NCI-H345 (cell line): ENCODE results near the gene DDX27.
A peak's percentile ranks its signal among the peaks of the same experiment; 100 is the strongest.

Experiments used
- DNase-seq: peaks from one replicate; lab custom pipeline; 2025; lab: John Stamatoyannopoulos, UW

DDX27 gene

GRCh38 chr20:49248879-49249665 lies 29.9 kb downstream of the DDX27 start:
- no peak for DNase-seq

DNA sequence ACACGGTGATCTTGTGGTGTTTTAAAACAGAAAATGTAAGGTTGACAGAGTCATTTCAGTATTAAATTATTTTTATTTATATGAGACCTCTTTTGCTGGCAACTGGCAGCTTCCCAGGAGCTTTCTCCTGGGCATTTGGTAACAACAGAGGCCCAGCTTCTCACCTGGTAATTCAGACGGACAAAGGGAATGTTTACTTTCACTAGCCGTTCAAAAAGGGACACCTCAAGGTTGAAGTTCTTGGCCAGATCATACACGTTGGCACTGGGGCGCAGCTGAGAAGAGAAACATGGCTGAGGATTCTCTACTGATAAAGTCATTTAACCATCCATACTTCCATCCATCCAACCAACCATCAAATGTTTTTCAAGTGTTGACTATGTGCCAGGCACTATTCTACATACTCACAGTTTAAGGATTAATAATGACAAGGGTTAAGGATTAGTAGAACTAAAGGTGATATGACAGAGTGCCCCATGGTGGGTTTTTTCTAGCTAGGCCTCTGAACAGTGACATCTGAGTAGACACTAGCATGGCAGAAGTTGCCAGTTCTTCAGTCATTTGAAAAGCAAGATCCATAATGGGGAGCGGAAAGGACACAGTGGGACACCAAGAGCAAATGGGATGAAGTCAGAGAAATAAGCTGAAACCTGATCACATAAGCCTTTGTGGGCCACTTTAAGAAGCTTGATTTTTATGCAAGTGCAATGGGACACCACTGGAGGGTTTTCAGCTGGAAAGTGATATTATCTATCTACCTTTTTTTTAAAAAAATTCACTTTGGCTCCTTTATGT lies 33.5 kb downstream of the DDX27 start:
- no peak for DNase-seq

DNA sequence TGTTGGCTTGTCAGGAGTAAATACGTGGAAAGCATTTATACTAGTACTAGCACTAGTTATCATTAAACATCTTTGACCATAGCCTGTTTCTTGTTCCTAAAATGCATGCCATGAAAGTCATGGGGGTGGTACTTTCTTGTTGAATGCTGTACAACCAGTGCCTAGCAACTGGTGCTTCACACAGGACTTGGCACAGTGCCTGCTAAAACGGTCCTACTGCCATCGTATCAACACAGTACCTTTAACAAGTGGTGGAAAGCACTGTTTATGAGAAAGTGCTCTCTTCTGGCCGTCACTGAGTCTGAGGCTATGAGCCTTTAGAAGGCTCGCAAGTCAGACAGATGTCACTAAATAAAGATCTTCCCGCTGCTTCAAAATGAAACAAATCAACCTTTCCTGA lies 37.0 kb downstream of the DDX27 start:
- no peak for DNase-seq

DNA sequence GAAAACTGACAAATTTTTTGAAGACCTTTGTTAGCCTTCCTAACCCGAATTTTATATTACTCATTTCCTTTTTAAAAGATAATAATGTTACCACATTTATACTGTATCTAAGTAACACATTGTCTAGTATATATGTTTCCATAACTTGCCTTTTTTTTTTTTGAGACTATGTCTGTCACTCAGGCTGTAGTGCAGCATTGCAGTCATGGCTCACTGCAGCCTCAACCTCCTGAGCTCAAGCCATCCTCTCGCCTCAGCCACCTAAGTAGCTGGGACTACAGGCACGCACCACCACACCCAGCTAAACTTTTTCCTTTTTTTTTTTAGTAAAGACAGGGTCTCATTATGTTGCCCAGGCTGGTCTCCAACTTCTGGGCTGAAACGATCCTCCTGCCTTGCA lies 40.1 kb downstream of the DDX27 start:
- DNase-seq: no peak

DNA sequence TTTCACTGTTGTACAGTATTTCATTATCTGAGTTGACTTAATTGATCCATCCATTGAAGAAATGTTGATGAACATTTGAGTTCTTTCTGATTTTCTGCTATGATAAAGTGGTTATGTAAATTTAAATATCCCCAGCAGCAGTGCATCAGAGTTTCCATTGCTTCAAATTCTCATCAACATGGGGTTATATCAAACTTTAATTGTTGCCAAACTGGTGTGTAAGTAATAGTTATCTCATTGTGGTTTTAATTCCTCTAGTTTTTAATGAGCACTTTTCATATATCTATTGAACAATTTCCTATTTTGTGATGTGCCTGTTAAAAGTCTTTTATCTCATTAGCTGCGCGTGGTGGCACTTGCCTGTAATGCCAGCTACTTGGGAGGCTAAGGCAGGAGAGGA lies 40.6 kb downstream of the DDX27 start:
- no peak for DNase-seq

DNA sequence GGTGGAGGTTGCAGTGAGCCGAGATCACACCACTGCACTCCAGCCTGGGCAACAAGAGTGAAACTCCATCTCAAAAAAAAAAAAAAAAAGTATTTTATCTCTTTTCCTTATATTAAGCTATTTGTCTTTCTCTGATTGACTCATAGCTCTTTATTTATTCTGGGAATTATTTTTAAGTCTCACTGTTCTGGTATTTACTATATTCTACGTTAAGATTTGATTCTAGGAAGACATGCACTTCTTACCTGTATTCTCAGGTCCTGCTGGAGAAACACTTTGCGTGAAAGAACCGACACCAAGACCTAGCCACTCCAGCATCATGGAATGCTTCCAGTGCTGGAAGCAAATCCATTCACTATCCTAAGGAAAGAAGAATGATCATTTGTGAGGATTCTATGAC lies 41.0 kb downstream of the DDX27 start:
- no peak for DNase-seq

DNA sequence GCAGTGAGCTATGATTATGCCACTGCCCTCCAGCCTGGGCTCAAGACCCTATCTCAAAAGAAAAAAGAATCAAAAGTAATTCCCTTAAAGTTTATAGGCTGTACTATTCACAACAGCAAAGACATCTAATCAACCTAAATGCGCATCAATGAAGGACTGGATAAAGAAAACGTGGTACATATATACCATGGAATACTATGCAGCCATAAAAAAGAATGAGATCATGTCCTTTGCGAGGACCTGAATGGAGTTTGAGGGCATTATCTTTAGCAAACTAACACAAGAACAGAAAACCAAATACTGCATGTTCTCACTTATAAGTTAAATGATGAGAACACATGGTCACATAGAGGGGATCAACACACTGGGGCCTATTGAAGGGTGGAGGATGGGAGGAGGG lies 42.0 kb downstream of the DDX27 start:
- DNase-seq: no peak

DNA sequence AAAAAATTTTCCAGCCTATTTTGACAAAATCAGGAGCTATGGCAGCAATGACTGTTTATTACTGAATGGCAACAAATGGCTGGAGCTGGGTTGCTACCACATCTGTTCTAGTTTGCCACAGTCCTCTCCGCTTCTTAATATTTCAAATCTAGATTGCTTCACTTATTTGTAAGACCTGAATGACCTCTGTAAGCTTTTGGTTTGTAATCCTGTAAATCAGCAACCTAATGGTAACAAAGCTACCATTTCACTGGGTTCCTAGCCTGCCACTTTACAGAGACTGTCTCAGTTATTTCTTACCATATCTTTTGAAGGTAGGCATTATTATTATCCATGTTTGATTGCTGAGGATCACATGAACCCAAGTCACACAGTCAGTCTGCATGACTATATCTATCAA lies 43.2 kb downstream of the DDX27 start:
- DNase-seq: no peak

- no peak for DNase-seq
Observed at GRCh38 chr20:49267327-49267726, 48.1 kb downstream of the DDX27 start.

- DNase-seq: no peak
Observed at GRCh38 chr20:49268600-49269365, 49.6 kb downstream of the DDX27 start.

GRCh38 chr20:49270177-49270576 lies 51.0 kb downstream of the DDX27 start:
- no peak for DNase-seq

DNA sequence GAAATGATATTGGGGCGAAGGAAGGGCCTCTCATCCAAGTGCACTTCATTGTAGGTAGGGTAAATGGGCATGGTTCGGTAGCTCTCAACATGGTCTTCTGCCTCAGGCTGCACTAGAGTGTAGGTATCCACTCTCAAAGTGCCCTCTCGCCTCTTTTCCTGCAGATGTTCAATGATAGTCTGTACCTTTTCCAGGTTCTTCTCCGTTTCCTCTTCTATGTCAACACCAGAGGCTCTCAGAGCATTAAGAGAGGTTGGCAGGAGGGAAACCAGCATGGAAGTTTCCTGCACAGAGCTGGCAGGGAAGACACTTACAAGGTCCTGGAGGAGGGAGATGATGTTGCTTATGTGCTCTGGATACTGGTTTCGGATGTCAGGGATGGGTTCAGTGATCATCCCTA lies 51.5 kb downstream of the DDX27 start:
- no peak for DNase-seq

DNA sequence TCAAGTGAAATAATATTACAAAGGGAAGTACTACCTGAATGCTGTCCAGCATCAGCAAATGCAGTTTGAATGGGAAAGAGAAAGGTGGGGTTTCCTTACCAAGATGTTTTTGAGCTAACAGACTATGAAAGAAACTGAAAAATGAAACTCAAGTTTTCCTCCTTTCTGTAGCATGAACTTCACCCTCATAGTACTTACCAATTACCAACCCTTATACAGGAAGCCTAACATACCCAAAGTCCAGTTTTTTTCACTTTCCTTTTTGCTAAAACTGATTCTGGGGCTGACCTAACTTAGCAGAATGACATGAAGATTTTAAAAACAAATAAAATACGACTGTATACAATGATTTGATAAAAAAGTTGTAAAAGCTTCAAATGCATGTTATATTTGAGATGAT lies 53.4 kb downstream of the DDX27 start:
- DNase-seq: no peak

DNA sequence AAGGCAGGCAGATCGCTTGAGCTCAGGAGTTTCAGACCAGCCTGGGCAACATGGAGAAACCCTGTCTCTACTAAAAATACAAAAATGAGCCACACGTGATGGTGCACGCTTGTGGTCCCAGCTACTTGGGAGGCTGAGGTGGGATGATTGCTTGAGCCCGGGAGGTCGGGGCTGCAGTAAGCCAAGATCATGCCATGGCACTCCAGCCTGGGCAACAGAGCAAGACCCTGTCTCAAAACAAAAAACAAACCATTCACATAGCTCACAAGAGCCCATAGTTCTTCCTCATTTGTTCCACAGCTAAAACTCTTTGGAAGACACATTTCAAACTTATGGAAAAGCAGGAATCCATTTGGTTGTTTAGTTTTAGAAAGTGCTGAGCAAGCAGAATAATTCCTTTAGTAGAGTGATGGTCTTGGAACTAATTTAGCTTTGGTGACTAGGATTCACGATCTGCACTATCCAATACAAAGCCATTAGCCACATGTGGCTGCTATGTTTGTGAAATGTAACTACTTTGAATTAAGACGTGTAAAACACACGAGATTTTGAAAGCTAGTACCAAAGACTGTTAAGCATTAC lies 54.6 kb downstream of the DDX27 start:
- DNase-seq: no peak

GRCh38 chr20:49275216-49275615 lies 56.0 kb downstream of the DDX27 start:
- no peak for DNase-seq

GRCh38 chr20:49275636-49276035 lies 56.4 kb downstream of the DDX27 start:
- DNase-seq: no peak

- peak; percentile 71 for DNase-seq
Observed at GRCh38 chr20:49276161-49276960, 57.1 kb downstream of the DDX27 start.

DNA sequence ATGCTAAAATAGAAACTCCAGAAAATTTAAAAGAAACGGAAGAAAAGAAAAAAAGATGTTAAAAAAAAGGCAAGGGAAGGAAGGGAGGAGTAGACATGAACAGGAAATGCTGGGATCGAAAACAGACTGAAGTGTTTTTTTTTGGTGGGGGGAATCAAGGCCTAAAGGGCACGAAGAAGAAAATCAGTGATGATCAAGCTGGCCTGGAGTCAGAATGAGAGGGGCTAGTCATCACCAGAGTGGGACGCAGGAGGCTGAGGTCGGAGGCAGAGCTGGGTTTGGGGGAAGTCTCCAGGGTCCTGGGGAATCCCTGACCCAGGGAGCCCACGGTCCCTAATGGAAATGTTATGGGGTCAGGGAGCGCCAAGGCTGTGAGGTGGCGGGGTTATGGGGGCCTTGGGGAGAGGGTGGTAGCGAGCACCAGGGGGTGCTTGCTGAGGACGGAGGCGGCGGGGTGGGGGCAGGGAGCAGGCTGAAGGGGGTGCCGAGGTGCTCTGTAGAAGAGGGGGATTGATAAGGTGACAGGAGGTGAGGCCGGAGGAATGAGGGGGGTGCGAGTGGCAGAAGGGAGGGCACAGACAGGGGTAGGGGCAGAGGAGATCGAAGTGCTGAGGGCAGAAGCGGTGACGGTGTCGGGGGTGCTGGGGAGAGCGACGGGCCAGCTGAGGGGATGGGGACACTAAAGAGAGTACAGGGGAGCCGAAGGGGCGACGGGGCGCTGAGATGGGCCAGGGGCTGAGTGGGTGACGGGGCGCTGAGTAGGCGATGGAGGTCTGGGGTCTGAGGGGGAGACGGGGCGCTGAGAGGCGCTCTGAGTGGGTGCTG lies 58.0 kb downstream of the DDX27 start:
- DNase-seq: no peak

DNA sequence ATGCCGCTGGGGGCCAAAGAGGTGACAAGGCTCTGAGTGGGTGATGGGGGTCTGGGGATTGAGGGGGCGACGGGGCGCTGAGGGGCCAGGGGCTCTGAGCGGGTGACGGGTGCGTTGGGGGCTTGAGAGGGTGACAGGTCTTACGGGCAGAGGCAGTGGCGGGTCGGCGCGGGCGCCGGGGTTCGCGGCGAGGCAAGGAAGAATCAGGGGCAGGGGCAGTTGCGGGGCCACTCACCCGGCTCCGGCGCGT lies 58.5 kb downstream of the DDX27 start:
- DNase-seq: no peak

GRCh38 chr20:49278036-49278817 lies 59.0 kb downstream of the DDX27 start, which contains the start of gene ZNFX1:
Gene ZNFX1 (minus strand): TSS chr20:49278057. CDS start chr20:49275839, 2,218 bp downstream.
- peak; percentile 100 for DNase-seq
